ENCODE data around the gene FIGN.

FIGN gene, protein sequence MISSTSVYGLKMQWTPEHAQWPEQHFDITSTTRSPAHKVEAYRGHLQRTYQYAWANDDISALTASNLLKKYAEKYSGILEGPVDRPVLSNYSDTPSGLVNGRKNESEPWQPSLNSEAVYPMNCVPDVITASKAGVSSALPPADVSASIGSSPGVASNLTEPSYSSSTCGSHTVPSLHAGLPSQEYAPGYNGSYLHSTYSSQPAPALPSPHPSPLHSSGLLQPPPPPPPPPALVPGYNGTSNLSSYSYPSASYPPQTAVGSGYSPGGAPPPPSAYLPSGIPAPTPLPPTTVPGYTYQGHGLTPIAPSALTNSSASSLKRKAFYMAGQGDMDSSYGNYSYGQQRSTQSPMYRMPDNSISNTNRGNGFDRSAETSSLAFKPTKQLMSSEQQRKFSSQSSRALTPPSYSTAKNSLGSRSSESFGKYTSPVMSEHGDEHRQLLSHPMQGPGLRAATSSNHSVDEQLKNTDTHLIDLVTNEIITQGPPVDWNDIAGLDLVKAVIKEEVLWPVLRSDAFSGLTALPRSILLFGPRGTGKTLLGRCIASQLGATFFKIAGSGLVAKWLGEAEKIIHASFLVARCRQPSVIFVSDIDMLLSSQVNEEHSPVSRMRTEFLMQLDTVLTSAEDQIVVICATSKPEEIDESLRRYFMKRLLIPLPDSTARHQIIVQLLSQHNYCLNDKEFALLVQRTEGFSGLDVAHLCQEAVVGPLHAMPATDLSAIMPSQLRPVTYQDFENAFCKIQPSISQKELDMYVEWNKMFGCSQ

DNA sequence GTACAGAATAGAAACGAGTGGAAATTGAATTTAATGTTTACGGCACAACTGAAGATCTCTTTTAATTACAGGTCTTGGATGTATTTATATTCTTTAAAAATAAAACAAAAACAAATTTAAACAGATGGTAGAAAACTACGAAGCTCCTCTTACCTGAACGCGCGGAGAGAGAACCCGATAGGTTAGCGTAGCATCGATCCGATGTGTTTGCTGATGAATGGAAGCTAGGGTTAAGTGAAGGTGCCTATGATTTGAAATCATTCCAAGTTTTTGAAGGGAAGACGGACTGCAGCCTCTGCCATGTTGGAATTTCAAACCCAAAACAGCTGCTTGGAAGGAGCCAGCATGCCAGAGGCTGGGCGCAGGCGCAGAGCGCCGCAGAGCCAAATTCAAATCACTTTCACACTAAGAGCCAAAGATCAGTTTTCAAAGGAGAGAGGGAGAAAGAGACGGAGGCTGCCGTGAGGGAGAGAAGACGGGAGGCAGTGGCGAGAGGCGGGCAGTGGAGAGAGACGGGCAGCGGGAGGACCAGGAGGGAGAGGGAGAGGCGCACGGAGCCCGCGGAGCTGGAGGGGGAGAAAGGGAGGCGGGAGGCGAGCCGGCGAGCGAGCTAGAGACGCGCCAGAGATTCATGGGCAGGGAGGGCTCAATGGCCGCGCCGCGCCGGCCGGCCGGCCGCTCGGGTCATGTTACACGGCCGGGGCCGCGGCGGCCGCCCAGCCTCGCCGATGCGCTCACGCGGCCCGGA is at the start of gene FIGN:
Gene FIGN, minus strand, starts transcription at position 324 of the 748 bp plus-strand sequence. CDS start 1,081 bp downstream, outside the sequence.
- DNase-seq, result no peak

DNA sequence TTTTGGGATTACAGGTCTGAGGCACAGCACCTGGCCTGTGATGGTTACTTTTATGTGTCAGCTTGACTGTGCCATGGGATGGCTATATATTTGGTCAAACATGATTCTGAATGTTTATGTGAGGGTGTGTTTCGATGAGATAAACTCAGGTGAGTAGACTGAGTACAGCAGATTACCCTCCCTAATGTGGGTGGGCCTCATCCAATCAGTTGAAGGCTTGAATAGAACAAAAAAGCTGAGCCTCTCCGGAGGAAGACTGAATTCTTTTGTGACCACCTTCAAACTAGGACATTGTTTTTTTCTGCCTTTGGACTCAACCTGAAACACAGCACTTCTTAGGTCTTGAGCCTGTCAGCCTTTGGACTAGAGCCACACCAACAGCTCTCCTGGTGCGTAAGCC is 49.4 kb upstream of the FIGN start:
- no peak for DNase-seq

DNA sequence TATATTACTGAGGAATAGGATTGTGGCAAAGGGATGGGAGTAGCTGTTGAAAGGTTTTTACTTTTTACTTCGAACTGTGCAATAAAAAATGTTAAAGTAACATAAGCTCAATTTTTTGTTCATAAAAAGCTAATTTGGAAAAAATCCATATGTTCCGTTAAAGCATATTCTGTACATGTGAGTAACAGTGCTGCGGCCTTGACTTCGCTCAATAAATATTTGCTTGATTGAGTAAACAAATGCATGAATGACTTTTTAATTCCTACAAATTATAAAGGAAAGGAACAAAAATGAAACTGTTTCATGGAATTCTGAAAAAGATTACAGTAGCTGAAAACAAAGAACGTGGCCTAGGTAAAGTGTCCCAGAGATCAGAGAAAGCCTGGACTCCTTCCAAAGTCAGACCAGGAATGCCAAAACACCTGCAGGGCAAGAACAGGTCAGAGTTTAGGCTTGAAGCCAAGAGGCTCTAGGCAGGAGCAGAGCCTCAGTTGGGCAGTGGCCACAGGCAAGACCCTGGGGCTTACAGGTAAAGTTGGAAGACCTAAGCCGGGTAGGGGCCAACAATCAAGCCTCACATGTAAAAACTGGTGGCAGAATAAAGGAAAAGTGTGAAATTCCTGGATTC is 44.3 kb upstream of the FIGN start:
- no peak for DNase-seq

DNA sequence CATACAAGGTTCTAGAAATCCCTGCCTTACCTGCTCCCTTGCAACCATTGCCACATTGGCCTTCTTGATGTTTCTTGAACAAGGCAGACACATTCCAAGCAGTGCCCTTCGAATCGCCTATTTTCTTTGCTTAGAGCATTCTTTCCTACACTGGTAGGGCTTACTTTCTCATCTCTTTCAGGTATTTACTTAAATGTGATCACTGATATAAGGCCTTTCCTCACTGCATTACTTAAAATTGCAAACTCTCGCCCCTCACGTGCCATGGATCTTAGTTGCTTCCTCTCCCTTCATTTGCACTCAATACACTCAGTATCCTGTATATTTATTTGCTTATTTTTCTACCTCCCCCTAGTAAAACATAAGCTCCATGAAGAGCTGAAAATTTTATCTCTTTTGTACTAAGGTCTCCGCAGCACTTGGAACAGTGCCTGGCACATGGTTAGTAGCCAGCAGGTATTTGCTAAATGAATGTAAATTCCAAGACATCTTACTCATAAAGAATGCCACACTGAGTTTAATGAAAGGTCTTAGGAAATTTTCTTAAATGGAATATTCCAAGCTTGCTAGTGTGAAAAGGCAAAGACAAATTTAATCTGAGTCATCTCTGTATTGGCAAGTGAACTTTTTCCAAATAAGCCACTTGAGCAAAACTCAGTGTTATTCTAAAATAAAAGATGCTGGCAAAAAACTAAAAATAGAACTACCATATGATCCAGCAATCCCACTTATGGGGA is 42.4 kb upstream of the FIGN start:
- no peak for DNase-seq

DNA sequence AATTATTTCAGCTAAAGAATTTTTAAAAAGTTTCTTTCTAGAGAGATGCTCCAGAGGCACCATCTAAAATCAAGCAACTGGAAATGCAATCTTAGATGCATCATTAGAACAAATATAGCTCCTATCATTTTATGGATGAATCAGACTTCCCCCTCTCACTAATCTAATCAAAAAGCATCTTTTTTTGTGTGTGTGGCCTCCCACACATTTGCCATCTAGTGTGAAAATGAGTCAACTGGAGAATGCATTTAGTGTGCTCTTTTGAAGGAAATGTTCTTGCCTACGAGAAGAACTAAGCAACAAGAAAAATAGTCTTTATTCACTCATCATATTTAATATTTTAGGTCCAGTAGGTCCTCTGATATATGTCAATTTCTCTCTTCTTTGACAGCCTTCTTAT is 39.5 kb upstream of the FIGN start:
- DNase-seq, result no peak

DNA sequence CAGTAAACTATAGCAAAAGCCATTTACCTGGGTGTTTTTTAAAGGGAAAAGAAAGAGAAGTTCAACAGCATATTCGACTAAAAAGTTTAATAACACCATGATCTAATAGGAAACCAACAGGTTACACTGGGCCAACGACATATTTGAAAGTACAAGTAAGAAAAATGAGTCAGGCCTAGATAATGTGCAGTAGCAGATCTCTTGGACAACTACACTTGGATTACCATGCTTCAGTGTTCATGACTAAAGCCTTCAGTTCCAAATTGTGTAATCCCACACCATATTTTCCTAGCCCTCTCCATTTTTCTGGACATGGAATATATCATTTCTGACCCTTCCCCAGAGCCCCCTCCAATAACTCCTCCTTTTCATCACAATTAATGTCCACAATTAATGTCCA is 39.1 kb upstream of the FIGN start:
- DNase-seq, result no peak

DNA sequence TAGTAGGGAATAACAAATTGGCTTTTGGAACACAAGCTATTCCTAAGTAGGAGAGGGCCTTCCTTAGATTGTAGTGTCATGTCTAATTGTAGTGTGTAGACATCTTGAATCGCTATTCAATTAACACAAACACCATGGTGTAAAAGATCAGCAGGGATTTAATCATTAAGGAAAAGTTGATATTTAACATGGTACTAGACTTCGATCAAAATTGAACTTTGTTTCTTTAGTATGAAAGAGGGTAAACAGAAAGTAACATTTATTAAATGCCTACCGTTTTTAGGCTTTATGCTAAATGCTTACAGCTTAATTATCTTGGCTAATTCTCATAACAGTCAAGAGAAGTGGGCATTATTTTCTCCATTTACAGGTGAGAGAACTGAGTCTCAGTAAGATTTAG is 37.5 kb upstream of the FIGN start:
- DNase-seq, result no peak

DNA sequence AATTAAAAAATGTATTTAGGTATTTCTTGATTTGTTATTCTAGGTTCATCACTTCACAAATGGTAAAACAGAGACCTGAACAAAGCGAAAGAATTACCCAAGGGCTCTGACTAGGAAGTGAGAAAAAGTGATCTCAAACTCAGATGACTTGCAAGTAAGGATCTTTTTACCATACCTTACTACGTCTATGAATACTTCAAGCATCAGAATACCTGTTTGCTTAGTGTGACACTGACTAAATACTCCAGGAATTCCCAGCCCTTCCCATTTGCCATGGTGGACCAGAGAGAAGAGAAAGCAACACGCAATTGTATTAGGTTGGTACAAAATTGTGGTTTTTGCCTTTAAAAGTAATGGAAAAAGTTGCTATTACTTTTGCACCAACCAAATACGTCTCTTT is 35.8 kb upstream of the FIGN start:
- DNase-seq, result no peak

DNA sequence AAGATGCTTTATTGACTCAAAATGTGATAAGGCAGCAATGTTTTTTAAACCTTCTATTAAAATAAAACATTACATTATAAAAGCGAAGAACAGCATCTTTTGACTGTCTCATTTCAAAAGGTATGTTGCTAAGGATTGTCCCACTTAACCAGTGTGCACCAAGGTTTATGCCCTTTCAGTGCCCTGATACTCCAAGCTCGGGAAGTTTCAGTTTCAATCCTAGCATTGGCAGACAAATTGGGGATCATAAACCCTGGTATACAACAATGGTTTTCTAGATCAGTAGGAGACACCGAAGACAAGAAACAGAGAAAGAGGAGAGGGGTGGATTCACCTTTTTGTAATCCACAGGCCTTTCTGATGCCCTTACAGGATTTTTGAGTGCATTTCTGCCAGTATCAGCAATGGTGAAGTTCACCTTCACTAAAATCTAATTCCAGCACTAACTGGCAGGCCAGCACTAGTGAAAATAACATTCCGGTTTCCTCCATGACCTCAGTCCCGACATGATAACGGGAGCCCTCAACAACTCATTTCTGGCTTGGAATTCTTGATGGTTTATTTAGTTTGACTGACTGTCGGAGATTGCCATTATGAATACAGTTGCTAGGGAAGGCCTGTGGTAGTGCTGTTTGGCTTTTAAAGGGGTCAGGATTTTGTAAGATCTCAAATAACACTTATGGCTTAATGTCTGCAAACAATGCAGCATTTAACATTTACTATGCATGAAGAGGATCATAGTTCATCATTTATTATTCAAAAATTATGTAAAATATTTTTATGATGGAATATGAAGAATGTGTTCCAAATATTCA is 33.3 kb upstream of the FIGN start:
- DNase-seq, result no peak

DNA sequence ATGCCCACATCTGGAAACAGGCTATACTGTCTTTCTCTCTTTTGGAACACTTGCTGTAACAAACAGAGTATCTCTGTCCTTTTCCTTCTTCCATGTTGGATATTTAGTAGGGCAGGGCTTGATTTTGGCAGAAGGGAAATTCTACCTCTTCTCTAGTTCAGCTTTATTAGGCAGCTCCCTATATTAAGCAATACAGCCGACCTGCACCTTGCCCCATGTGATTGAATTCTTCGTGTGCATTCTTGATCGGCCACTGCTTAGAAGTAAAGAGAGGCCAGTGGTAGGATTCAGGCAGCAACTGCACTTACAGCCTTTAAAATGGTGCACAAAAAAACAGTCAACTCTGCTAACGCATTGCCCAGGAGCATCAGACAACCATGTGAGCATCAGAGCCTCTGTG is 31.3 kb upstream of the FIGN start:
- DNase-seq, result no peak

DNA sequence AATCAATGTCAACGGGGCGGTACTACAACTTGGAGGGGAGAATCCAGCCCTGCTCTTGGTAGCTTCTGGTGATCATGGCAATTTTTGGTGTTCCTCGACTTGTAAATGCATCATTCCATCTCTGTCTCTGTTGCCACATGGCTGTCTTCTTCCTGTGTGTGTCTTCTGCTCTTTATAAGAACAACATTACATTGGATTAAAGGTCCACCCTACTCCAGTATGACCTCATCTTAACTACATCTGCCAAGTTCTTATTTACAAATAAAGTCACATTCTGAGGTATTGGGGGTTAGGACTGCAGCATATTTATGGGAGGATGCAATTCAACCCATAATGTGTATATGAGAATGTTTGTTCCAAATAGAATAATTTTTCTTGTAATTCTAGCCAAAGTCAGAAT is 28.8 kb upstream of the FIGN start:
- DNase-seq, result no peak

DNA sequence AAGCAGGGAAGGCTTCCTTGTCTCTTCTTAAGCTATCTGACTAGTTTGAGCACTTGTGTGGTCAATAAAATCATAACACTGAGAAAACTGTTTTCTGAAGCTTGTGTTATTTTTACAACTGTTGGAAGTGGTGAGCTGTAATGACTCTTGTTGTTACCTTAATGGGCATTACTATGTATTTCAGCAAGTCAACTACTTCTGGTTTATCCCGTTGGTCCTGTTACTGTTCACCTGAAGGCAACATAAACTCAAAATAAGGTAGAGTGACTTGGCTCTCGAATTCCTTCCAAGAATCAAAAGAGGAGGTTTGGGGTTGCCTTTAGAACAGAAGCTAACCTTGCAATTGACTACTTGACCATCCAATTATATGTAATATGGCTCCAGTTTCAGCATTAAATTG is 23.2 kb upstream of the FIGN start:
- DNase-seq, result no peak

DNA sequence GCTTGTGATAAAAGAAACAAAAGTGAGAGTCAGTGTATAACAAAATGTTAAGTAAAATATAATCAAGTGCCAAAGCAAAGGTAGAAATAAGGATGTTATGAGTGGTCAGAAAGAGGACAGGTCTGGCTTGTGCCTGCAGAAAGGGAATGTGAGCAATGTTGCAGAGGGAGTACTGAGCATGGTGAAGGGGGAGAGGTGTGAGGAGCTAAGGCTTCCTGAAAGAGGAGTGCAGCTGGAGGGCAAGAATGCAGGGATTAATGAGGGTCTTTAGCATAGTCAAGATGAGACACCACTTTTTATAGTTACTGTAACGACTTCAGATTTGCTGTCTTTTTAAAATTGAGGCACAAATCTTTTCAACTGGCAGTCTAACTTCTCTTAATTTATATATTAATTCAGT is 22.0 kb upstream of the FIGN start:
- no peak for DNase-seq

DNA sequence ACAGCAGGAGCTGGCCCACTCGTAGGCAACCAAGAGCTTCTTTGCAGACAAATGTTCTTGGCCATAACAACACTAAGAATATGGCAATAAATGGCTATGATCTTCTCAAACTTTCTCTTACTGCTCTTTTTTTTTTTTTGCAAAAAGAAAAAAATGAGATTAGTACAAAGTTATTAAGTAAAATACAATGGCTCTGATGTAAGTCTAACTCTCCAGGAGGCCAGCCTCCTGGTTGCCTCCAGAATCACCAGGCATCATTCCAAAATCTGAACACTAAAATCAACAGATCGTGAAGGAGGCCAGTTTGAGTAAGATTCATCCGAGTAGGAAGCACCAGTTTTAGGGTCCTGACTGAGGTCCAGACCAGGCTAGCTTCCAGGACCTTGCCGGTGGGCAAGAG is 20.8 kb upstream of the FIGN start:
- DNase-seq, result no peak

DNA sequence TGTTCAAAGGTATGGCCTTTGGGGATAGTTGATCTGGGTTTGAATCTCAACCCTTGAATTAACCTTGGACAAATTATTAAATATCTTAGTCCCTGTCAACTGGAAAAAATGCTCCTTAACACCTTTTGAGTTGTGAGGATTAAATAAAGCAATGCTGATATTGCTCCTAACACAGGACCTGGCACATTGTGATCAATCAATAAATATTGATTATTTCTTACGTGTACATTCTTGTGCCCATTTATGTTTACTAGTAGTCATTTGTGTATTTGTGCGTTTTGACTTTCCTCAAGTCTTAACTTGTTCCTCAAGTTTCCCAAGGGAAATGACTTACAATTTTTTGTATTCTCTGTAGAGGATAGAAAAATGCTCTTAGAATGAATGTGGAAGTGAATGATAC is 19.6 kb upstream of the FIGN start:
- DNase-seq, result no peak

DNA sequence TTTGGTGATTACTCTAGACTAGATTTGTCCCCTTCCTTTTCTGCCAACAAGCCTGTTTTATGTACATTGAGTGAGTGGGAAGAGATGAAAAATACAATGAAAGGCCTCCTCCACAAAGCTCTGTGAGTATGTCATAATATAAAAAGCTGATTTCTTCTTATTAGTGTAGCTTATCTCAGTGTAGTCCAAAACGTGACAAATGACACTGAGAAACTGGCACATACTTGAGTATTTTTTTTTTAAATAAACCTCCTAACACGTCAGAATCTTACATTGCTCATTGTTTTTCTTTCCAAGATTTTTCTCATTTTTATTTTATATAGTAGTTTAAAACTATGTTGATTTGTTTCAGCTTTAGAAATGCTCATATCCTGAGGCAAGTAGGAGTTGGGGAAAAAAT is 17.9 kb upstream of the FIGN start:
- no peak for DNase-seq

DNA sequence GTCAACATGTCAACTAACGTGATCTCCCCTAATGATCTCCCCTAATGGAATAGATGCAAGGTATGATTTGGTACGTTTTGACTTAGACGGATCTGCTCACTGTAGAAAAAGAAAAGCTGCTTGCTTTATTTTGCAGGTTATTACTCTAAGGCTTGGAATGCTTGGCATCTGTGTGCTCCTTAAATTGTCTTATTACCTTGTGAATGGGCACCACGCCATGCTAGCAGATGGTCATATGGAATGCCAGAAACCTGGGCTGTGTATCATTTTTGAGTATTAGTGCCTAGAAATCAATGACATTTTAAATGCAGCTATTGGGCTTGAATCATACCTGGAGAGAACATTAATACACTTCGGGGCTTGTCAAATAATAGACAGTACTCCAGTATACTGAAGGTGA is 16.5 kb upstream of the FIGN start:
- no peak for DNase-seq

DNA sequence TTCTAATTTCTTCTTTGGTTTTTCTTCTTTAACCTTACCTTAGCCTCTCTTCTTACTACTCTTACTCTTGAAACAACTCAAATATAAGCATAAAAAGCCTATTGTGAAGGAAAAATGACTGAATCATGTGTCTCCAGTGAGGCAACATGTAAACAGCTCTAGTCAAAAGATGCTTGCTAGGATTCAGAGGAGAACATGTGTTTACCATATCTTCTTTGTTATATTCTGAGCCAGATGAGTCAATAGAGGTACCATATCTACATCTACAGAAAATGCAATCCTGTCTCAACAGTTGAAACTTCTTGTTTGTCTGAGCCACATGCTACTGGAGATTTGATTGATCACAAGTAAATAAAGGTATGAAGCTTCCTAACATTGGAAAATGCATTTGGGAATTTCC is 15.9 kb upstream of the FIGN start:
- no peak for DNase-seq

DNA sequence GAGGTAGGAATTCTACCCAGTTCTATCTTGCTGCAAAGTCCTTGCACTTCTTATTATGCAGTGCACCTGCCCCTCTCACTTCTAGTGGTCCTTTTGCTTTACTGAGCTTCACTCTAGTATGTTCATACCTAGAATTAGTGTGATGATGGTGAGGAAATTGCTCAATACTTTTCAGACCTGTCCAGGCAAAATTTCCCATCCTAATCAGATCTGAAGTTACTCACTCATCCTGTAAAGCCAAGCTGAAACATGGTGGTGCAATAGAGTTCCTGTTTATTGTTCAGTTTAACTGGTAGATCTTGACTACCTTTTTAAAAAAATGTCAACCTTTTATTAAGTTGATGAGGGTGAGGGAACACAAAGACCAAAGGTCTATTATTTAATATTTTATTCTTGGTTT is 12.6 kb upstream of the FIGN start:
- no peak for DNase-seq

DNA sequence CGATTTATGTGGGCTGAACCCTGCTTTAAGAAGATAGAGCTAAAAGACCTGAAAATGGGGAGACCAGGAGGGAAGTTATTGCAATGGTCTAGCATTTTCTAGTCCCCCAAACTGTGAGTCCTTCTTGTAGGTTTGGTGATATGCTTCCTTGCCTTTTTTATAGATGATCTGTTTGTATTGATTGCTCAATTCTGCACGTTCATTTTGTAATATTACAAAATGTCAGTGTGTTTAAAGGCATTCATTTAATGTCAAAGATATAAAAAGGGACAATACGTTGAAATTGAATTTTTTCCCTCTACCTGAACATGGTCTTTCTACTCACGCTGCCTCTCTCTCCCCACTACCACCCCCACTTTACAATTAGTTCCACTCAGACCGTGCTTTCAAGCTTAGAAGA is 5.6 kb upstream of the FIGN start:
- DNase-seq, result no peak

DNA sequence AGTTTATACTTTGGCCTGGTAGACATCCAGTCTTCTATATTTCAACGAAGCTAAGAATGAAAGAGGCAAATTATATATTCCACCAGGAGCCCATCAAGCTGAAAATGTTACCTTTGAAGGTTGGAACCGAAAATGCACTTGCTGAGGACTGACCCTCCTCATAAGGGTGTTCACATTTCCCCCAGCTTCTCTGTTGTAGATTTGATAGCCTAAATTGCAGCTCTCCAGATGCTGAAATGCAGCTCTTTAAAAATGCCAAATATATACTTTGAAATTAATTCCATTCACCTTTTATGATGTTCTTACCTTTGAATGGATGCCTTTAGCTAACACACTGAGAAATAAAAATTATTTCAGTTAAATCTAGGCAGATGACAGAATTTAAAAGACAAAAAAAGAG is 1.8 kb upstream of the FIGN start:
- no peak for DNase-seq

DNA sequence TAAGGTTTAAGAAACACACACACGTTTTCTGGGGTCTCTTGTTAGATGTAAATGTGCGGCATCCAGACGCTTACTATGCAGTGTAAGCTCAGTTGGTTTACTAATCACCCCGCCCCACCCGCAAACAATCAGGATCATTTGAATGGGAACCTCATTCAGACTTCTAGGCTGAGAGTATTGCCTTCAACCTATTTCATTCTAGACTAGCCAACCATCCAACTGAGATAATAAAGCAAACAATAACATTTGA is 1.3 kb upstream of the FIGN start:
- no peak for DNase-seq
